ENCODE measurements around the gene EMILIN3.

GRCh38 chr20:41335591-41335990 is 31.0 kb downstream of the EMILIN3 start:
- no peak for TF ChIP-seq EZH2 (IDR thresholded peaks at IDR 0.05)
- no peak for TF ChIP-seq POLR2AphosphoS5 (IDR thresholded peaks at IDR 0.05; ENCODE audit: borderline replicate concordance, low read depth, low read length)
